ENCODE measurements around the gene PRADC1.
"Not testable (repeated sequence)": the region's sequence is repeated elsewhere in the genome, so short reads cannot be mapped to it uniquely, and the experiment has no call there.

The PRADC1 gene

GRCh38 chr2:73202156-73203054 lies 30.6 kb downstream of the PRADC1 start, which contains the start of gene NOTO:
NOTO (plus strand) TSS chr2:73202574; CDS start chr2:73202667, 93 bp downstream.
- peak; percentile 28 for DNase-seq (ENCODE audit: low spot score)

- not testable (repeated sequence) for DNase-seq (ENCODE audit: low spot score)
Measured at GRCh38 chr2:73200281-73200680, 32.8 kb downstream of the PRADC1 start.

DNA sequence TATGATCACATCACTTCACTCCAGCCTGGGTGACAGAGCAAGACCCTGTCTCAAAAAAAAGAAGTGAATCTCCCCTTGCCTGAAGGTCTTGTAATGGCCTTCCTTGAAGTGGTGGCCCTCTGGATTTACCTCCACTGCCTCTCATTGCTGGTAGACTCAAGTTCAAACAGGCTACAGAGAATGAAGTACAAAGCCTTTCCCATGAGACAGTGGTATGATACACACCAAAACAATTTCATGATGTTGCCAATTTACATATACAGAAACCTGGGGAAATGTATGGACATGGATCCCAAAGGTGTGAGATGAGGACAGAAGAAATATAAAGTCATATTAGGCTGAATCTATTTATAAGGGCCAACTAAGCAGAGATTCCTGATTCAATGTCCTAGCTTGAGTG lies 35.5 kb downstream of the PRADC1 start:
- no peak for DNase-seq (ENCODE audit: low spot score)

DNA sequence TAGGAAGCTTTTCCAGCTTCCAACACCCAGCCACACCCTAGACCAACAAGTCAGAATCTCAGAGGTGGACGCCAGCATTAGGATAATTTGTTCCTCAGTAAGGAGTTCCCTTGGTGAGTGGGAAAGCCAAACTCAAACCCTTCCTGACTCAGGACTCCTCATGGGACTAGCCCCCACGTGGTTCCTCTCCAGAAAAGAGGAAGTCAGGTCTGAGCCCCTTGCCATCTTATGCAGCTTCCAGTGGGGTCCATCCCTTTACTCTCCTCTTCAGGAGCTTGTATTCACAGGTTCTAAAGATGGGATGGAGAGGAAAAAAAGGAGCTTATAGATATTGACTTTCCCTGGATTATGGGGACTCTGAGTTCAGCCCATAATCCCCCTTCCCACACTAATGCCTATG lies 45.5 kb downstream of the PRADC1 start:
- DNase-seq (ENCODE audit: low spot score) = no peak

DNA sequence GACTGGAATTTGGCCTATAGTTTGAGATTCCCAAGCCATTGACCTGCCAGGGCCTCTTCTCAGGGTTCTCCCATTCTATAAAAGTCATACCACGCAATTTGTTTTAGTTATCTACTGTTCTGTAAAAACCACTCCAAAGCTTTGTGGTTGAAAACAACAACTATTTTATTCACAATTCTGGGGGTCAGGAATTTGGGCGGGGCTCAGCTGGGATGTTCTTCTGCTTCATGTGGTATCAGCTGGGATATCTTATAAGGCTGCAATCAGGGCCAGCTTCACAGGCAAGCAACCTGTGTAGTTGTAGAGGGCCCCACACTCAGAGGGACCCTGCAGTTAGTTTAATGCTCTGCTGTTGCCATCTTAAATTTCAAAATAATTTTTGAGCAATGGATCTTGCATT lies 47.1 kb downstream of the PRADC1 start:
- DNase-seq (ENCODE audit: low spot score) = no peak
